ENCODE results near the gene MINAR2. TPM values are rescaled to one million over a fixed set of nuclear protein-coding genes. Genes with fewer than 3 reads are reported as not detected.

MINAR2 gene
- total and polyA plus RNA-seq, 2 donors: not detected

Other genes with a start within 250 kb of the MINAR2 start
- 1.0 TPM for gene CHSY3, start 156.4 kb downstream of the MINAR2 start, total RNA-seq
- 0.59 TPM for gene CHSY3, start 156.4 kb downstream of the MINAR2 start, polyA plus RNA-seq